GM19328 (cell line): ENCODE results near the gene ENOX2.

Source experiments
- ATAC-seq: cut with Tn5 transposase; IDR thresholded peaks from one replicate; pipeline ENCODE4 v1.9.1; 2021; ENCODE audit warnings: mild to moderate bottlenecking, moderate library complexity; ENCODE audit not compliant: unreplicated experiment

Gene ENOX2

DNA sequence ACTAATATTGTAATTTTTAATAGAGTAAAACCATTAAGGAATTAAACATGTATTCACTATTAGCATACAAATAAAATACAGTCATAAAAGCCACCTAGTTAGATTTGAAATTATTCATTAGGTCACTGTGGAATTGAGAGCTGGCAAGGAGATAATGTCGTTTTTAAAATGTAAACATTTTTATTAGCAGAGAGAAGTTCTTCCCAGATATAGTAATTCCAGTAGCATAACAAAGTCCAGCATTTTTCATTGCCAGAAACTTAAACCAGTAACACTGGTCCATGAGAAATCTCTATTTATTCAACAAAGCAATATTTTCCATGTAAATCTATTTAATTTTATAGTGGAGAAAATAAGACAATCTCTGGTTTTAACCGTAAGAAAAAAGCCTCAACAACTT, 17.5 kb downstream of the ENOX2 start:
- ATAC-seq: no peak

DNA sequence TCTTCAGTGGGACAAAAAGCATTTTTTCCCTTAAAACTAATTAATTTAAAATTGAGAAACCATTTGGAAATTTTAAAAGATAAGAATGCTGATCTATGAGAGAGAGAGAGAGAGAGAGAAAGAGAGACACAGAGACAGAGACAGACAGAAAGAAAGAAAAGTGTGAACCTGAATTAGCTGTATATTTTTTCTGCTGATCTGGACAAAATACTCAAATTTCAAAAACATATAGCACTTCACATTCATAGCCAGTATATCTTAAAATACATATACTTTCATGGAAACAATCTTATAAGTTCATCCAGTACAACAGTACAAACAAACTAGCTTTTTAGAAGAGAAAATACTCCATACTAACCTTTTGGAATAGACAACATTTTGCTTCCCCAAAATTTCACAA, 18.4 kb downstream of the ENOX2 start:
- ATAC-seq: no peak

DNA sequence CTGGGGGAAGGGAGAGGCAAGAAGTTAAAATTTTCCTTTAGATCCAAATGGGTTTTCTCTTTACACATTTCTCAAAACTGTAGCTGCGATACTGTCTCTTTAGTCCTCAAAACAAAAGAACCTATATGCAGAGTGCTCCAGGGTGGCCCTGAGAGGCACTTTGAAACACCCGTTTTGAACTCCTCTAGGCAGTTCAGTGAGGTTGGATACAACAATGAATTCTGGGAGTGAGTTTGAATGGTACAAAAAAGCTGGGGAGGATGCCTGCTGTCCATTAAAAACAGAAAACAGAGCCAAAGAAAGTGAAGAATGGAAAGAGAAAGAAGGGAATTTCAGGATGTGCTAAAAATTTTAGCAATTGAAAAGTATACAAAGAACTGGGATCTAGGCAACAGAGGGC, 23.1 kb downstream of the ENOX2 start:
- ATAC-seq: no peak

DNA sequence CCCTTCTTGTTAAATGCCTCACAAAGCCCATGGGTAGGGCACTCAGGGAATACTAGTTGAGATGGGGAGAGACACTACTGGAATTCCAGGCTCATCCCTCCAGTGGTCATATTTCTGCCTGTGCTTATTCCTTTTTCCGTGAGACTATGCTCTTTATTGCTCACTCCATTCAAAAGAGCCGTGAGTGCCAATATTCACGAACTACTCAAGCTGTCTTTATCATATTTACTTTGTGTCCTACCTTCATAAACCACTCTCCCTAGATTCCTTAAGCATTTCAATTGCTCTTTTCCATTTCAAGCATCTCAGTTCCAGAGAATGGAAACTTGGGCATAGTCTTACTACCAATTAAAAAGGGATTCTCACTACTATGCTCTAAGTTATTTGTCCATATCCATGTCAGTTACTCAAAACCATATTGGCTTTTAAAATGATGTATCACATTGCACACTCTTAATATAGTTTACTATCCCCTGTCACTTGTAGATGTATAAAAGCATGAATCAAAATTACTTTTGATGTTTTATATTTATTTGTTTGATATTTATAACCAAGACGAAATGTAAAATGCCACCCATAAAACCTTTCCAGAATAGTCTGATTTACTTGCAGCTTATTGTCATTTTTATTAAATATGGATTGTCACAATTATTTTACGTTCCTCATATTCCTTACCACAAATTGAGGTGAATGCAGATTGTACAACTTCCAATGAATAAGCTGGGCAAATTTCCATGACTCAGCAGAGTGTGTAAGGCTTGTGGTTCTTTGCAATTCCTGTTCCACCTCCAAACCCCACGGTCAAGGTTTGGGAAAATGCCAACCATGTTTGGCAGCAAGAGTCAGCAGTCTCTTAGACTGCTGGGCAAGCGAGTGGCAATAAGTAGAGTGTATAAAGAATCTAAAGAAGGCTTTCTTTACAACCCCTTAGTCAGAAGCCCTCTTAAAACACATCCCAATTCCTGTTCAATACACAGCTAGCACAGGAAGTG, 24.4 kb downstream of the ENOX2 start:
- no peak for ATAC-seq

DNA sequence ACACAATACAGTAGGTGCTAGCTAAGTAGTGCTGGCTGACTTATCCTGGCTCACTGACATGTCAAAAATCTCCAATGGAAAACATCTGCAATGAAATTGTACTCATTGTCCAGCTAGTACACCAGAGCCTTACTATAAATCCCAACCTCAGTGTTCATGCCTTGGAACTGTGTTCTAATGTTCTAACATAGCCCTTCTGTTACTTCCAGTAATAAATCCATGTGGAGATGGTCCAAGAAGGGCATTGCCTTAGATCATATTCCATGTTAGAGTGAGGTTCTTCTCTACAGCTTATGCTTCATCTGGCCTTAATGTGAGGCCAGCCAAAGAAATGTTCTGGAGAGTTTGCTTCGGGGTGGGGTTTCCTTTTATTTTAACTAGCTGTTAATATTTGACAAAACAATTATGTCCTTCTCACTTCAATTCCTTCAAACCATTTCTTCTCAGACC, 25.1 kb downstream of the ENOX2 start:
- ATAC-seq: no peak

DNA sequence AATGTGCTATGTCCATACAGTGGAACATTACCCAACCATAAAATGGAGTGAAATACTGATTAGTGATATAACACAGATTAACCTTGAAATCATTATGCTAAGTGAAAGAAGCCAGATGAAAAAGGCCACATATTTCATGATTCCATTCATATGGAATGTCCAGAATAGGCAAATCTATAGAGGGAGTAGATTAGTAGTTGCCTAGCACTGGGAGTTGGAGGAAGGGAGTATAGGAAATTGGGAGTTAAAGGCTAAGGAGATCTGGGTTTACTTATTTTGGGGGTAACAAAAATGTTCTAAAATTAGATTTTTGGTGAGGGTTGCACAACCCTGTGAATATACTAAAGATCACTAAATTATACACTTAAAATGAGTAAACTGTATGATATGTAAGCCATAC, 26.8 kb downstream of the ENOX2 start:
- ATAC-seq: no peak

DNA sequence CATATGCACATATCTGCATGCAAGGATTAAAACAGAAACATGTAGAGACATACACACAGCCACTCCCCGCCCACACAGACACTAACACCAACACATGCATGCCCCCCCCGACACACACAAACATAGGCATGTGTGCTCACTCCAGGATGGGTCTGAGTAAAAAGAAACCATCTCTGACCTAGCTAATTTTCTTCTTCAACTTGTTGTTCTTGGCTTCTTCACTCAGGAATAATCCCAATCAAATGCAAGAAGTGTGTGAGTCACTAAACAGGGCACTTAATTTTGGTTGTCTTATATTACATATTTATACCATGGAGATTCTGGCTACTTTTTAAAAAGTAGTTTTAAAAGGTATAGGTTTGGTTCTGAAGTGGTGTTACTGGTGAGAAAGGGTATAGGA, 28.3 kb downstream of the ENOX2 start:
- ATAC-seq: no peak

DNA sequence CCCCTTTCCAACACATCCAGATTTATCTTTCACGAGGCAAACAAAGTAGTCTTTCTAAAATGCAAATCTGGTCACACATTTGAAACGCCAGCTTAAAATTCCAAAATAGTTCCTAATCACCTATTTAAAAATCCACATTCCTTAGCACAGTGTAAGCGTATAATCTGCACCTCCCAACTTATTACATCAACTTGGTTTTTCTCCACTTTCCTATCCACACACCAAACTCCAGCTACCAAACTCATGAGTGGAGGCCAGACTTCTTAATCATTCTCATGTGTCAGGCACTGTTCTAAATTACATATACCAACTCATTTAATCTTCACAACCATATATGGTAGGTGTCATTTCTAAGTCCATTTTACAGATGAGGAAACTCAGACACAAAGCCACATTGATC, 33.8 kb downstream of the ENOX2 start:
- no peak for ATAC-seq

DNA sequence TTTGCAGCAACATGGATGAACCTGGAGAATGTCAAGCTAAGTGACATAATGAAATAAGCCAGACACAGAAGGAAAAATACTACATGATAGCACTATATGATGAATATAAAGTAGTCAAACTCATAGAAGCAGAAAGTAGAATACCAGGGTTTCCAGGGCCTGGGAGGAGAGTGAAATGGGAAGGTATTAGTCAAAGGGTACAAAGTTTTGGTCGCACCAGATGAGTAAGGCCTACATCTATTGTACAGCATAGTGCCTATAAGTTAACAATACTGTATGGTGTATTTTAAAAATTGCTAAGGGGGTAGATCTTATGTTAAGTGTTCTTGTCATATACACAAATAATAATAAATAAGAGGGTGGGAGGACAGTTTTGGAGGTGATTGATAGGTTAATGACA, 41.5 kb downstream of the ENOX2 start:
- no peak for ATAC-seq

DNA sequence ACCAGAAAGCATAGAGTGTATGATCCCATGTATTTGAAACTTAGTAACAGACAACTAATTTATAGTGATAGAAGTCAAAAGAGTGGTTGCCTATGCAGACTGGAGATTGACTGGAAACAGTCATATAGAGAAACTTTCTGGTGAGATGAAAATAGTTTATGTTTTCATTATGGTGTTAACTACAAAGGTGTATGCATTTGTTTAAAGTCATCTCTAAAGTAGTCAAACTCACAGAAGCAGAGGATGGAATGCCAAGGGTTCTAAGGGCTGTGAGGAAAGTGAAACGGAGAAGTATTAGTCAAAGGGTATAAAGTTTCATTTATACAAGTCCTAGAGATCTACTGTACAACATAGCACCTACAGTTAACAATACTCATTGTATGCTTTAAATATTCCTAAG, 45.8 kb downstream of the ENOX2 start:
- ATAC-seq: peak; percentile 84

DNA sequence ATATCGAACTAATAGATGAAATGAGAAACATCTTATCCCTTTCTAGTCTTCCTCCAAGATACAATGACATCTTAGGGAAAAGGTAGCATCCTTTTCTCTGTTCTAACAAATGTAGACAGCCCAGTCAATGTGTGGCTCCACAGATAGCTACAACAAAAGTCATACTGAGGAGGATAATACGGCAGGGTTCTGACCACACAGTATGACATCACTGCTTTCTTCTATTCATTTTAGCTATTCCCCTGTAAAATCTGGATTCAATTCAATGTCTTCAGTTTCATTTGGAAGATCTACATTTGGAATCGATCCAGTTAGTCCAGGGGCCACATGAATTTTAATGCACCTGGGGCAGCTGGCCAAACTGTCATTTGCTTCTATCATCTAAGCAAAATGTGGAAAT, 51.4 kb downstream of the ENOX2 start:
- no peak for ATAC-seq

DNA sequence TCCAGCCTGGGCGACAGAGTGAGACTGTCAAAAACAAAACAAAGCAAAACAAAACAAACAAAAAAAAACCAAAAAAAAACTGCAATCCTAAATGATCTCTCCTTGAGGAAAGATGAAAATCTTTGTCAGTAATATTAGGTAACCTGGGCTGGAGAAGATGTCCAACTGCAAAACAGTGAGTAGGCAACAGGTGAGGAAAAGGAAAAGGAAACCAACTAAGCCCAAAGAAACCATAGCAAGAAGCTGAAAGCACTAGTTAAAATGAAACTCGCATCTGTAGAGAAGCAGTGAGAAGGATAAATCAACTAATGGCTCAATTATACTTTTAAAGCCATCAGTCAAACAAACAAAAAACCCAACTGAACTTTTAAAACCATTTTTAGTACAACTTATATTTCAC, 54.2 kb downstream of the ENOX2 start:
- ATAC-seq: no peak

DNA sequence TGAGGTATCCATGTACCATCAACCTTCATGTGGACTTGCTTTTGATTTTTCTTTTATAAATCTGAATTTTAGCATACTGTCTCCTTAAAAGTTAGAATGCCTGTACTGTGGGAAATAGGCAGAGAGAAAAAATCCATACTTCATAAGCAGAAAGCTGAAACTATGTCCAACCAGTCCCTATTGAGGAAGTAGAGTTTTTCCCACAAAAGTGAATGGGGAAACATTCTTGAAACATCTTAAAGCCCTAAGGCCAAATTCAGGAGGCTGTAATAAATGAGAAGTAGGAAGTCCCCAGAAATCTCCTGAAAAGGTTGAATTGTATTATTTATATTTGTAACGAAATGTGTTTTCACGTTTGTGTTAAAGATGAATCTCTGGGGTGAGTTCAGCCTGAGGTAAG, 56.3 kb downstream of the ENOX2 start:
- no peak for ATAC-seq

DNA sequence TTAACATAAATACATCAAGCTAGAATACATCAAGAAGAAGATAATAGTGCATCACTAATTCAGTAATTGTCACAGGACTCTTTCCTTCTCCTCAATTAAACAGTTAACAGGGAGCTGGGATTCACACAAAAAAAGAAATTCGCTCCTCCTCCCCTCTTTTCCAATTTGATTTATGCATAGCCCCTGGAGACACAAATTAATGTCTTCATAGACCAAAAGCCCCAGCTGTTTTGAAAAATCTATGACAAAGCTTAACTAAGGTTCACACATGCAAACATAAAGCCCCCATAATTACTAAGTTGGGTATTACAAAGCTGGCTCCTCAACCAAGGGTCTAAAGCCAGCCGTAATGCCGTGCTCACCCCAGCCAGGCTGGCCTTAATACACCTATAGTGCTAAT, 61.2 kb downstream of the ENOX2 start:
- no peak for ATAC-seq

DNA sequence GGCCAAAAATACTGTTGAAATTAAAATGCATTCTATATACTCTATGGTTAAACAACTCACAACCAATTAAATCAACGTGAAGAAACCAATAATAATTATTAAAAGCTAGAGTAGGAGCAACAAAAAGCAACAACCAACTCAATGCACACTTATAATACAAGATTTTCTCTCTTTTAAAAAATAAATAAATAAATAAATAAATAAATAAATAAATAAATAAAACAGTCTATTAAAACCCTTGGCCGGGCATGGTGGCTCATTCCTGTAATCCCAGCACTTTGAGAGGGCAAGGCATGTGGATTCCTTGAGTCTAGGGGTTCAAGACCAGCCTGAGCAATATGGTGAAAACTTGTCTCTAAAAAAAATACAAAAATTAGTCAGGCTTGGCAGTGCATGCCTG, 62.7 kb downstream of the ENOX2 start:
- ATAC-seq: no peak

DNA sequence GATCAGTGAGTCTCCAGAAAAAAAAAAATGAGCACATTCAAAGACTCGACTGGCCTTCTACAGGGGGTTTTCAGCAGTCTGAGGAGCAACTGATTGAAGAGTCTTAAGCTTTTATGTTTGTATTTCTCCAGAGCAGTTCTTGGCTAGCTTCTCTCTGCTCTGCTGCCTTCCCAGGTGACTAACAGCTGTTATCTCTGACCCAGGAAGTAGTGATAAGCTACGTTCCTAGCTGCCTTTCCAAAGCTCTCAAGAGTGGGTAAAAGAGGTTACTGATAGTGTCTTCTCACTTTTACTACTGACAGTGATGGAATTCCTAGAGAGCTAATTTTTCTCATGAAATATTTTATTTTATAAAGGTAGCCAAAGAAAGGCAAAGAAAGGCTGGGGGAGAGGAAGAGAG, 66.6 kb downstream of the ENOX2 start:
- no peak for ATAC-seq

DNA sequence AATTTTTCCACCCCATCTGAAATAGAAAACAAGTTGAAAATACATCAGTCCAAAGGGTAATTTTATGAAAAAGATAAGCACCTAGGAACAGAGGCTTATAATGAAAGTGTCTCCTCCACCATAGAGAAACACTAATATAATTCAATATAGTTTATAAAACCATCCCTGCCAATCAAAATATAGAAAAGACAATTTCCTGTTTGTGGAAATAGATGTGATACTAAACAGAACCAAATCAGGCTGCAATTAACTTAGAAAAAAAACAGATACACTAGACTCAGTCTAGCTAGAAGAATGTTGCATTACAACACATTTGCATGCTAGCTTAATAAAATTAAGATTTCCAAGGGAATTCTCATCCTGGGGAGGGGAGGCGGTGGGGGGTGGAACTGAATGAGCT, 68.2 kb downstream of the ENOX2 start:
- ATAC-seq: no peak

DNA sequence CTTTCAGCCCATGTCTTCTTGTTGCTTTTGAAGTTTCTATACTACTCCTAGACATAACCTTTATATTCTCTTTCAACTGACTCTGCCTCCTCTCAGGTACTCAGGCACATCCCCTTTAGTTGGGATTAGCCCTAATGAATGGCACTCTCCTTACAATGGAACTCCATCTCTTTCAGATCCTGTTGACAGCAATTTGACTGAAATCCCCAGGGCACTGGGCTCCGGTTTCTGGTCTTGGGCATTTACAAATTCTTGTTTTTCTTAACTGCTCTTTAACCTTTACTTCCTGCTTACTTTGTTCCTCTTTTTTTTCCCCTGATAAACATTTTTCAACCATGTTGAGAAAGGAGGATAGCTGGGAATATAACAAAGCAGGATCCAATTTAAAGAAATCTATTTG, 68.9 kb downstream of the ENOX2 start:
- ATAC-seq: no peak

DNA sequence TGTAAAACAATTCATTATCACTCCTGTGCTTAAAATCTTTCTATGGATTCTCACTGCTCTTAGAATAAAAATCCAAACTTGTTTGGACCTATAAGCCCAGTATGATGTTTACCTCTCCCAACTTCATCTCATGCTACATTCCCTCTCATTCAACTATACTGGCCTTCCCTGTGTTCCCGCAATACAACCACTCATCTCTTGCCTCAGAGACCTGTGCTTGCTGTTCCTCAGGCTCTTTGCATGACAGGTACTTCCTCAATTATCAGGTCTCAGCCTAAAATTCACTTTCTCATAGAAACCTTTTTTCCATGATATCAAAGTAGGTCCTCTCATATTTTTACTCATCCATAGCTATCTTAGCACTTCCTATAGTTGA, 71.7 kb downstream of the ENOX2 start:
- no peak for ATAC-seq

DNA sequence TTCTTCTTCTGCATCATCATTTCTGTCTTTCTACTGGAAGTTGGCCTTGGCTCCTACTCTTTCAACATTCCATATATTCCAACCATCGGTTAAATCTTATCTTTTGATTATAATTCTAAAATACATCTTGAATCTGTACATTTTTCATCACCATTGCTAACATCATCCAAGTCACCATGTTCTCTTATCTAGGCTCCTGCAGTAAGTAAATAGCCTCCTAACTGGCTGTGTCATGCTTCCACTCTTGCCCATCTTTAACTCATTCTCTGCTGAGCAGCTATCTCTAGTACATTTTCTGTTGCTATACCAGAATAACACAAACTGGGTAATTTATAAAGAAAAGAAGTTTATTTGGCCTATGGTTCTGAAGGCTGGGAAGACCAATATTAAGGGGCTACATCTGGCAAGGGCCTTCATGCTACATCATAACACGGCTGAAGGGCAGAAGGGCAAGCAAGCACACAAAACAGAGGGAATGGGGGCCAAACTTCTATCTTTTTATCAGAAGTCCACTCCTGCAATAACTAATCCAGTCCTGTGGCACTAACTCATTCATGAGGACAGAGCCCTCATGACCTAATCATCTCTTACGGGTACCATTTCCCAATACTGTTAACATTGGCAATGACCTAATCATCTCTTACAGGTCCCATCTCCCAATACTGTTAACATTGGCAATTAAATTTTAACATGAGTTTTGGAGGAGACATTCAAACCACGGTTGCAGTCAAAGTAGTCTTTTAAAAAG, 72.2 kb downstream of the ENOX2 start:
- no peak for ATAC-seq

DNA sequence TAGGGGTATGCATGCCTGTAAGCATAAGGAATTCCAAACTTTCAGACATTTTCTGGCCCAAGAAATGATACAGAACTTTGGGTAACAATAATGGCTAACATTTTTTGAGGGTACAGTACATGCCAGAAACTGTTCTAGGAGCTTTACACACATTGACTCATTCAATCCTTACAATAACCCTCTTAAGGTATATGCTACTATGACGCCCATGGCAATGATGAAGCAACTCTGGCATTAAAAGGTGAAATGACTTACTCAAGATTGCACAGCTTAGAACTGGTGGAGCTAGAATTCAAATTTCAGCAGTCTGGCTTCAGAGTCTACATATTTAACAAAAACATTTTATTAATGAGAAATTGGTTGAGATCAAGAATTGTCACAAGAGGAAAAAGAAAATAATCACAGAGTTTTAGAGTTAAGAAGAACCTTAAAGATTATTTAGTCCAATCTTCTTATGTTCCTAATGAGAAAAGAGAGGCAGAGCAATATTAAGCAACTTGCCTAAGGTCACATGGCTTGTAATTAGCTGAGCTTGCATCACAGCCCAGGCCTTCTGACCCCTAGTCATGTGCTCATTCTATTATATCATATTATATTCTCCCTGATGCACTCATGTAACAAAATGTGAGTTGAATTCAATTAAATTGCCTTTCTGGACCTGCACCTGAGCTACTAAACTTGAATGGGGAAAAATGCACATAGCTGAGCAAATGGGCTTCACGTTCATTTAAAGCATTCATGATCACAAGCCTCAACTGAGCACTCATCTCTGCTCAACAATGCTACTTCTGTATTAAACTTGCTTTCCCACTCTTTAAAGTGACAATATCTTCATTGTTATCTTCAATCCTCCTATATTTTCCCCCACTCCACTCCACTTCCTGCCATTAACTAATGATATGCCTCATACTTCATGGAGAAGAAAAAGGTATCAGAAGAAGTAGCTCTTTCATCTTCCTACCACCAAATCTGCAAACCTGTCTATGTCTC, 73.2 kb downstream of the ENOX2 start:
- ATAC-seq: no peak
